ENCODE results near the gene TSPAN15.

- TF ChIP-seq, protein P1, sequence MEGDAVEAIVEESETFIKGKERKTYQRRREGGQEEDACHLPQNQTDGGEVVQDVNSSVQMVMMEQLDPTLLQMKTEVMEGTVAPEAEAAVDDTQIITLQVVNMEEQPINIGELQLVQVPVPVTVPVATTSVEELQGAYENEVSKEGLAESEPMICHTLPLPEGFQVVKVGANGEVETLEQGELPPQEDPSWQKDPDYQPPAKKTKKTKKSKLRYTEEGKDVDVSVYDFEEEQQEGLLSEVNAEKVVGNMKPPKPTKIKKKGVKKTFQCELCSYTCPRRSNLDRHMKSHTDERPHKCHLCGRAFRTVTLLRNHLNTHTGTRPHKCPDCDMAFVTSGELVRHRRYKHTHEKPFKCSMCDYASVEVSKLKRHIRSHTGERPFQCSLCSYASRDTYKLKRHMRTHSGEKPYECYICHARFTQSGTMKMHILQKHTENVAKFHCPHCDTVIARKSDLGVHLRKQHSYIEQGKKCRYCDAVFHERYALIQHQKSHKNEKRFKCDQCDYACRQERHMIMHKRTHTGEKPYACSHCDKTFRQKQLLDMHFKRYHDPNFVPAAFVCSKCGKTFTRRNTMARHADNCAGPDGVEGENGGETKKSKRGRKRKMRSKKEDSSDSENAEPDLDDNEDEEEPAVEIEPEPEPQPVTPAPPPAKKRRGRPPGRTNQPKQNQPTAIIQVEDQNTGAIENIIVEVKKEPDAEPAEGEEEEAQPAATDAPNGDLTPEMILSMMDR (IDR thresholded peaks at IDR 0.05), result no peak
- no peak for TF ChIP-seq ZFX (IDR thresholded peaks at IDR 0.05; ENCODE audit: borderline replicate concordance)
These were observed 44.3 kb upstream of the TSPAN15 start for GRCh38 chr10:69406816-69407580.

All from 22Rv1 (cell line).